ENCODE data around the gene GLT8D2.

The GLT8D2 gene

GRCh38 chr12:104049903-104050356 lies at the start of gene GLT8D2:
GLT8D2 (minus strand) TSS chr12:104050187; CDS start chr12:104019648, 30,539 bp downstream.
- in situ Hi-C loops (cut with MboI; ENCODE audit: low sequenced_read_pairs): no loop called here

DNA sequence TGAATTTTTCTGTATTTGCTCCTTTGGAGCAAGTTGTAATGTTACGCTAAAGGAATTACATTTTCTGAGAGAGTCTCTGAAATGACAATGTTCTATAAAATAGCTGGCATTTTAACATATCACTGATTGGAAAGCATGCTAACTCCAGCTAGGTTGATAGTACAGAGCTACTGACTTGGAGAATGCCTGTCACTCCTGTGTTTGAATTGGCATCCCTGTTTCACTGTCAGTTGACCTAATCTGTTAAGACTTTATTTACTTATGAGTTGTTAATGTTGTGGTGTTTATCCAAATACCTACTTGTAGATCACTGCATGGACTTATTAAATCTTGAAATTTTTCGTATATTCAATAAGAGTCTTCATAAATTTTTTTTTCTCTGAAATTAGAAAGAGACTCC lies 48.0 kb upstream of the GLT8D2 start:
- in situ Hi-C loops (cut with MboI; ENCODE audit: low sequenced_read_pairs): no loop called here

GRCh38 chr12:104095289-104095688 lies 45.3 kb upstream of the GLT8D2 start:
- in situ Hi-C loops (cut with MboI; ENCODE audit: low sequenced_read_pairs): no loop called here

GRCh38 chr12:104094284-104094683 lies 44.3 kb upstream of the GLT8D2 start:
- in situ Hi-C loops (cut with MboI; ENCODE audit: low sequenced_read_pairs): no loop called here

GRCh38 chr12:104091136-104091535 lies 41.1 kb upstream of the GLT8D2 start:
- in situ Hi-C loops (cut with MboI; ENCODE audit: low sequenced_read_pairs): no loop called here

- in situ Hi-C loops (cut with MboI; ENCODE audit: low sequenced_read_pairs): no loop called here
Observed at GRCh38 chr12:104090685-104091084, 40.7 kb upstream of the GLT8D2 start.

DNA sequence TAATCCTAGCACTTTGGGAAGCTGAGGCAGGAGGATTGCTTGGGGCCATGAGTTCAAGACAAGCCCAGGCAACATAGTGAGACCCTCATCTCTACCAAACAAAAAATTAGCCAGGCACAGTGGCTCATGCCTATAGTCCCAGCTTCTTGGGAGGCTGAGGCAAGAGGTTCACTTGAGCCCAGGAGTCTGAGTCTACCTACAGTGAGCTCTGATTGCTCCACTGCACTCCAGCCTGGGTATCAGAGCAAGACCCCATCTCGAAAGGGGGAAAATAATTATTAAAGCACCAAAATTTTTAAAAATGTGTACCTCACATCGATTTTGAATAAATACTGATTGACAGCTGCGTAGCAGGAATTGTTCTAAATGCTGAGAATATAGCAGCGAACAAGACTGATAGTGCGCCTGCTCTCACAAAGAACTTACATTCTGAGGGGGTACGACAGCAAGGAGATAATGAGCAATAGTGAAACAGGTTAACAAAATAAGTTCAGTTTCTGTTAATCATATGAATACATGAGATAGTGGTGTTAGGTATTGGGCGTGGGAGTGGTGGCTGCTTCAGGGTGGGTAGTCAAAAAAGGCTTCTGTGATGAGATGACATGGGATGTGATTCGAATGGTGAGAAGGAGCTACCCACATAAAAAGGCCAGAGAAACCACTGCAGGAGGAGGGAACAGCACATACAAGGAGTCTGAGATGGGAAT lies 33.9 kb upstream of the GLT8D2 start:
- in situ Hi-C loops (cut with MboI; ENCODE audit: low sequenced_read_pairs): no loop called here

GRCh38 chr12:104080764-104081163 lies 30.8 kb upstream of the GLT8D2 start:
- in situ Hi-C loops (cut with MboI; ENCODE audit: low sequenced_read_pairs): no loop called here

DNA sequence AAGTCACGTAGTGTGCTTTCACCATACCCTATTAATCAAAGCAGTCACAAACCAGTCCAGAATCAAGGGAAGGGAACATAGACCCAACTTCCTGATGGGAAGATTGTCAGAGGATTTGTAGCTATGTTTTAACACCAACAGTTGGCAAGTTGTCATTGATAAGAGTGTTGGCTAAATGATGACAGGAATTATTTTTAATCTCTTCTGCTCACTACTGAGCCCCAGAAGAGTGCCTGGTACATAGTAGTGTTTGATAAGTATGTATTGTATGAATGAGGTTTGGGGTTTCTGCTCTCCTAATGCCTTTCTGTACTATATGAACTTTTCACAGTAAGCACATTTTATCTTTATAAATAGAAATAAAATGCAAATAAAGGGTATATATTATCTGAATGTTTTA lies 29.0 kb upstream of the GLT8D2 start:
- in situ Hi-C loops (cut with MboI; ENCODE audit: low sequenced_read_pairs): no loop called here

GRCh38 chr12:104073699-104074098 lies 23.7 kb upstream of the GLT8D2 start:
- in situ Hi-C loops (cut with MboI; ENCODE audit: low sequenced_read_pairs): no loop called here

DNA sequence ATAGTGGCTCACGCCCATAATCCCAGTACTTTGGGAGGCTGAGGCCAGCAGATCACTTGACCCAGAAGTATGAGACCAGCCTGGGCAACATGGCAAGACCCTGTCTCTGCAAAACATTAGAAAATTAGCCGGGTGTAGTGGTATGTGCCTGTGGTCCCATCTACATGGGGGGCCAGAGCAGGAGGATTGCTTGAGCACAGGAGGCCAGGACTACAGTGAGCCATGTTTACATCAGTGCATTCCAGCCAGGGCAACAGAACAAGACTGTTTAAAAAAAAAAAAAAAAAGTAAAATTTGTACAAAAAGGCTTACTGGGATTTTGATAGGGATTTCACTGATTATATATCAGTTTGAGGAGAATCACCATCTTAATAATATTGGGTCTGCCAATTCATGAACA lies 22.1 kb upstream of the GLT8D2 start:
- in situ Hi-C loops (cut with MboI; ENCODE audit: low sequenced_read_pairs): no loop called here

GRCh38 chr12:104064842-104065427 lies 14.9 kb upstream of the GLT8D2 start:
- in situ Hi-C loops (cut with MboI; ENCODE audit: low sequenced_read_pairs): no loop called here

GRCh38 chr12:104064031-104064841 lies 14.2 kb upstream of the GLT8D2 start, which contains the start of gene HCFC2:
HCFC2 (plus strand) TSS chr12:104064531; CDS start chr12:104064561, 30 bp downstream.
- in situ Hi-C loops (cut with MboI; ENCODE audit: low sequenced_read_pairs): no loop called here

- in situ Hi-C loops (cut with MboI; ENCODE audit: low sequenced_read_pairs): no loop called here
Observed at GRCh38 chr12:104063712-104064030, 13.7 kb upstream of the GLT8D2 start.

- in situ Hi-C loops (cut with MboI; ENCODE audit: low sequenced_read_pairs): no loop called here
Observed at GRCh38 chr12:104060791-104061190, 10.8 kb upstream of the GLT8D2 start.

- in situ Hi-C loops (cut with MboI; ENCODE audit: low sequenced_read_pairs): no loop called here
Observed at GRCh38 chr12:104059963-104060362, 10.0 kb upstream of the GLT8D2 start.

GRCh38 chr12:104058802-104059201 lies 8.8 kb upstream of the GLT8D2 start:
- in situ Hi-C loops (cut with MboI; ENCODE audit: low sequenced_read_pairs): no loop called here

DNA sequence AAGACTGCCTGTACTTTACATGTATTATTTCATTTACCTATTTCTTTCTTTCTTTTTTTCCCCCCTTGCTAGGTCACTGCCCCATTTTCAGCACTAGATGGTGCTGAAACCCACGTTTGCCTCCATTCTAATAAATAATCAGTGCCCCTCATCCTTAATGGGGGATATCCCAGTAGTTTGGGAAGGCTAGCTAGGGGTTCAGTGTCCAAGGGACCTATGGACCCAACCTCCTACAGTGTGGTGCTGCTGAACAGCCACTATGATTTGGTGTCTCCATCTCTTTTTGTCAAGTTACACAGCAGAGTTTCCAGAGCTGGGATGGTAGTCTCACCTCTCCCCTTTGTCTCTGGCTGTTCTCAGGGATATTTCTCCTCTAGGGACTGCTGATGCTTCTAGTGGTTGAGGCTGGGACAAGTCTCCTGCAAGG lies 7.8 kb upstream of the GLT8D2 start:
- in situ Hi-C loops (cut with MboI; ENCODE audit: low sequenced_read_pairs): no loop called here

DNA sequence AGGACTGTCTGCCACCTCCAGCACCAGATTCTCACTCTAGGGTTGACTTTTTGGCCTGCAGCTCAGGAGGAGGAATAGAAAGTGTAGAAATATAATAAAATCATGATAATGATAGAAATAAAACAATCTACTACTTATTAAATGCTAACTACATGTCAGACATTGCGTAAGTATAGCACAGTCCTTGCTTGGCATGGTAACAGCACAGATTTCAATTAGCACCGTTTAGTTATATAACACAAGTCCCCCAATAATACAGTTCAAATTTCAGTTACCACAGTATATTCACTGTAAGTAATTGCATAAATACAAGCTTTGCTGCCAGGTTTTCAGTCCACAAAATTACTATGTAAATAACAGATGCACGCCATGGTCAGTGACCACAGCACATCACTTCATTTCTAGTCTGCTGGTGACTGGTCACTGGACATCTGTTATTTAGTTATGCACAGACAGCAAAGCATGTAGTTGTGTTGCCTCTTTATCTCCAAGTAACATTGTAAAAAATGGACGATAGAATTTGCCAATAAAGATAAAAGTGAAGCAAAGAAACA lies 6.5 kb upstream of the GLT8D2 start:
- in situ Hi-C loops (cut with MboI; ENCODE audit: low sequenced_read_pairs): no loop called here

DNA sequence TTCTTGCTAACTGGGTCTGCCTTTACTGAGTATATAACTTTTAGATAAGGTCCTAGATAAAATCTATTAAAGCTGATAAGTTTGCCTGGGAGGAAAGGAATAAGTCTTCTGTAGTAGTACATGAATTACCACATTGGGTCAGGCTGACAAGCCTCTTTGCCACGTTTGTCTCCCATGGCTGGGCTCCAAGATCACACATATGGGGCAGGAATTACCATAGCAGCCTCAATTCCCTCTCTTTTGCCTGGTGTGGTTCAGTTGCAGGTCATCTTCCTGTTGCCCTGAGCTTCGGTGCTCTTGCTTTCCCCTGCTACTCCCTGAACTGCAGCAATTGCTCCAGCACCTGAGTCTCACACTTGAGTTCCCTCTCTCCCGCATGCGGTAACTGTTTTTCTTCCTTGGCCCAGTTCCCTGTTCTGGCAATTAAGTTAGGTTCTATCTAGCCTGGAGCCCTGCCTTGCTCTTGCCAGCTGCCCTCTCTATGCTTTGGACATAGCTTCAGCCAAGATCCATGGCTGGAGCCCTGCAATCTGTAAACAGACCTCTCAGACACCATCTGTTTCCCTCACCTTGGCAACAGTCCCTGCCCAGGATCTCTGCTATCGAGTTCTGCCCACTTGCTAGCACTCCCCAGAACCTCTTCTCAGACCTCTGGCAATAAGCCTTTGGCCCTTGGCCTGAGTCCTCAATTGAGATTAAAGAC lies 5.8 kb upstream of the GLT8D2 start:
- in situ Hi-C loops (cut with MboI; ENCODE audit: low sequenced_read_pairs): no loop called here
